GM18858 (cell line): ENCODE measurements around the gene SPOCK2.

Source experiments
- ATAC-seq: cut with Tn5 transposase; IDR thresholded peaks from one replicate; pipeline ENCODE4 v1.9.1; 2021; ENCODE audit not compliant: unreplicated experiment

The SPOCK2 gene

GRCh38 chr10:72088889-72089575 lies 681 bp upstream of the SPOCK2 start:
- no peak for ATAC-seq

DNA sequence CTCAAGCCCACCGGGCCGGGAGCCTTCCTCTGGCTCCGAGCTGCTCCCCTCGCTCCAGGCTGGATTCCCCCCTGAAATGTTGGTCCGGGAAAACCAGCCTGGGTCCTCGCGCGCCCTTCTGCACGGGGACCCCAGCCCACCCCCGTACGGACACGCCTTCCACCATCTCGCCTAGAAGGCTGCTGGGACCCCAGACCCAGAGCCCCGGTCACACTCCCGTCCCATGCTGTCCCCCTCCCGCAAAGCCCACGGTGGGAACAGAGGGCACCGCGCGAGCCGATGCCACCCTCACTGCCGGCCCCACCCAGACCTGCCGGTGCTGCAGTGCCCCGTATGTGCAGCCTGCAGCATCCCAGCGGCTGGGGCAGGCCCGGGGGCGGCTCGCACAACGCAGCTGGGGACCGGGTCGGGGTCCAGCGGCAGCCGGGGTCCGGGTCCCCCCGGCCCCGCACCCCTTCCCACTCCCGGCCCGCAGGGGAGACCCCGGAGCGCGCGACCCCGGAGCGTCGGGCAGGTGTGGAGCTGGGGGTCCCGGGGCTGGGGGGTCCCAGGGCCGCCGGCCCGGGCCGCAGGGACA lies 871 bp downstream of the SPOCK2 start:
- ATAC-seq: no peak

DNA sequence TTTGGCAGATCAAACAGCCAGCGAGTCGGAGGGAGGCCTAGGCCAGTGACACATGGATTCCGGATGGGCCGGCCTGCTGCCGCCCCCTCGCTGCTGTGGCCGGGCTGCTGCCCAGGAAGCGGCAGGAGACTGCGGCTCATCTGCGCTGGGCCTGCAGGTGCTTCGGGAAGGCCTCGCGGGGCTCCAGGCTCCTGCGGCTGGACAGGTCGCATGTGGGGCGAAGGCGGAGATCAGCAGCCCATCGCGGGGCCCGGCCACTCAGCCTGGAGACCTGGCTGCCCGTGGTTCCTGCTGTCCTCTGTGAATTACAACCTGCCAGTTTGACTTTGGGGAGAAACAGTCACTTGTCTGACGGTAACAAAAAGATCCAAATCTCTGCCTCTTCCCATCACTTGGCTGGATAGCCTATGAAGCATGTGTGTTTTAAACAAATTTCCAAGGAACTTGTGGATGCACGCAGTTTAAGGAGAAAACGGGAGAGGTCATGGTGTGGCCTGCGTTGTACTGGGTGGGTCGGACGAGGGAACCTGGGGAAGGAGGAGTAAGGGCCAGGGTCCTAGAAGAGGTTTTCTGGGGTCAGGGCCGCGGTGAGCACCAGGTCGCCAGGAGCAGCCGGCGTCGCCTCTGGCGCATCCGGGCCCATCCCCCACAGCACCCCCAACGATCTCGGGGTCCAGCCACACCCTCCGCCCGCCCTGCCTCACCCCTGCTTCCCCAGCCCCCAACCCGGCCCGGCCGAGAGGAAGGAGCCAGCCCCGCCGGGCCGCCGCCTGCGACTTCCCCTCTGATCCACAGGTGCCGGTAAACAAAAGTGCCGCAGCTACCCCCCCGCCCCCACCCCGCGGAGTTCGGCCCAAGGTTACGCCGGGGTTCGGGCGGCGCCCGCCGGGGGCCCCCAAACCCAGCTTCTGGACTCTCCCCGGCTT lies 1.6 kb downstream of the SPOCK2 start:
- no peak for ATAC-seq

- ATAC-seq: no peak
These were observed 2.4 kb downstream of the SPOCK2 start for GRCh38 chr10:72085864-72086465.

GRCh38 chr10:72085166-72085565 lies 3.2 kb downstream of the SPOCK2 start:
- no peak for ATAC-seq

- no peak for ATAC-seq
These were observed 4.4 kb downstream of the SPOCK2 start for GRCh38 chr10:72083790-72084459.

GRCh38 chr10:72082856-72083789 lies 5.2 kb downstream of the SPOCK2 start:
- no peak for ATAC-seq

DNA sequence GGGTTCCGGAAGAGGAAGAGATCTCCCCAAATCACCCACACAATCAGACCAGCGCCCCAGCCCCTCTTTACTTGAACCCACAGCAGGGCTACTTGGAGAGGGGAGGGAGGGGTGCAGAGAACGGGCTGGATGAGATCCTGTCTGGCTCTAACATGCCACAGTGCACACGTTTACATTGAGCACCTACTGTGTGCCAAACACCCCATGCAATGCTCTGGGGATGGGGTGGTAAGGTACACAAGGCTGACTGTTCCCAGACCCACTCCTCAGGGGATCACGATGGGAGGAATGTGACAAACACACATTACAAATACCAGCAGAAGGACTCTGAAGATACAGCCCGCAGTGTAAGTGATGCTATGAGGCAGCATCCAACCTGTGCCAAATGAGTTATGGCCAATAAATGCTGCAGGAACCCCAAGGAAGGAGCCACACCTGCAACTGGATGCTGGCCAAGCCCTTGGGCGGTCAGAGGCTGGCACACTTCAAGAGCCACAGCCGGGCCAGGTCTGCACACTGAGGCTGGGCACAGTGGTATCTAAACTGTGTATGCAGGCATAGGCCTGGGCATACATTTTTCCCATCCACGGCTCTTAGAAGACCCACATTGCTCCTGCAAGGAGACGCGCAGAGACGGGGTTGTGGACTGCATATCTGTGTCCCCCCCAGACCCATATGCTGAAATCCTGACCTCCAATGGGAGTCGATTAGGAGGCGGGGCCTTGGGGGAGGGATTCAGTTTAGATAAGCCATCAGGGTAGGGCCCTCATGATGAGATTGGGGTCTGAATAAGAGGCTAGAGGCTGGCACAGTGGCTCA lies 6.4 kb downstream of the SPOCK2 start:
- no peak for ATAC-seq

GRCh38 chr10:72081210-72081609 lies 7.1 kb downstream of the SPOCK2 start:
- no peak for ATAC-seq

- no peak for ATAC-seq
These were observed 8.0 kb downstream of the SPOCK2 start for GRCh38 chr10:72080042-72080975.

DNA sequence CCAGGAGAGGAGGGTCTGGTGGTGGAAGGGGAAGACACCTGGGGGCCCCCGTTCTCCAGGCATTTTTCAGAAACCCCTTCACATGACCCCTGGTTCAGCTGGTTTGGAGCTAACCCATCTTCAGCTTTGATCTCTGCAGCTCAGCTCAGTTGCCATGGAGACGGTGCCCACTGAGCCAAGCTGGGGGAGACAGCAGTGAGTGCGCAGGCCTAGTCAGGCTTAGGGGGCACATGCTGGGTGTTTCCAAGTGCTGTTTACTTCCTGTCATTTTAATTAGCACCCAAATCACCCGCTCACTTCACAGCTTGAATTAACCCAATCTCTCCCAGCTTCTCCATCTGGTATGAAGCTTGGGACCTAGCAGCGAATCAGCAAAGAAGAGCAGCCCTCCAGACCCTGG lies 9.0 kb downstream of the SPOCK2 start:
- no peak for ATAC-seq

- no peak for ATAC-seq
These were observed 10.9 kb downstream of the SPOCK2 start for GRCh38 chr10:72077275-72077990.

DNA sequence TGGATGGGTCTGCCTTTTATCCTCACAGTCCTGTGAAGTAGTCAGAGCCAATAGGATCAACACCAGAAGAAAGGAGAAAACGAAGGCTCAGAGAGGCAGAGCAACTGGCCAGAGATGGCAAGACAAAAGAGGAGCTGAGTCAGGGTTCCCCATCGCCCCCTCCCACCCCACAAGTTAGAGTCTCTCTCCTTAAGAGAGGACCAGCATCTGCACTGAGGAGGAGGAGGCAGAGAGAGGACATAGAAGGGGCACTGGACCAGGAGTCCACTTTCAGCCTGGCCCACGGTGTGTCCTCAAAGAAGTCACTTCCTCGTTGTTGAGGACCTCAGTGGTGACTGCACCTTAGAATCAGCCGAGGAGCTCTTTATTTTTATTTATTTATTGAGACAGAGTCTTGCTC lies 11.6 kb downstream of the SPOCK2 start:
- ATAC-seq: no peak

DNA sequence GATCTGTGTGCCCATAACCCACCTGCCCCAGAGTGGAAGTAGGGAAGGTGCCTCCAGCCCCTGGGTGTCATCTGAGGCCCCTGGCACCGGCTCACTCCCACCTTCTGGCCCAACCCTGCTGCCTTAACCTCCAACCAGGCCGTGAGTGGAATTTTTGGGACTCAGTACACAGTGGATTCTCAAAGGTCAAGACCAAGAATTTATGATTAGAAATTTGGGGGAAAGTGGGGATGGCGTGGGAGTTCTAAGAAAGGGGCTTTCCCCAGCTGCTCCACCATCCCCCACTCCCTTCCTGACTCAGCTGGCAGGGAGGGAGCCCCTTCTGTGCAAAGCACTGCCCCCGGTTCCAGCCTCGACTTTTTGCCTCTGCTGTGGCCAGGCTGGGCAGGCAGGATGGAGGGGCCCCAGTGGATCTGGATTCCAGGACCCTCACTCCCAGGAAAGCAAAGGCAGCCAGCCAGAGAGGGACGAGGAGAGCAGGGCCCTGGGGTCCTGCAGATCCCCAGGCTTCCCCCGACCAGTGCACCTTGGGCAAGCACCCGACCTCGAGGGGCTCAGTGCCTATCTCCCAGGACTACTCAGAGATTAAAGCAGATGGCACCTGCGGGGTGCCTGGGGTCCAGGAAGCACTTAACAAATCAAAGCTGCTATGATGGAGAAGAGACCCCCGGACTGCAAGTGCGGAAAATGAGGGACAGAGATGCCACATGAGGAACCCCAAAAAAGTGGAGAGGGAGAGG lies 12.8 kb downstream of the SPOCK2 start:
- ATAC-seq: no peak

- ATAC-seq: no peak
These were observed 13.6 kb downstream of the SPOCK2 start for GRCh38 chr10:72074574-72075375.
